Islet precursor cell (in vitro differentiated cells): ENCODE data around the gene PTPN4.
"Not testable (repeated sequence)": the region's sequence is repeated elsewhere in the genome, so short reads cannot be mapped to it uniquely, and the experiment has no call there.

ENCODE experiments used
- DNase-seq: peaks from one replicate; pipeline ENCODE4 v3.0.0-alpha.2; 2018

PTPN4 gene

DNA sequence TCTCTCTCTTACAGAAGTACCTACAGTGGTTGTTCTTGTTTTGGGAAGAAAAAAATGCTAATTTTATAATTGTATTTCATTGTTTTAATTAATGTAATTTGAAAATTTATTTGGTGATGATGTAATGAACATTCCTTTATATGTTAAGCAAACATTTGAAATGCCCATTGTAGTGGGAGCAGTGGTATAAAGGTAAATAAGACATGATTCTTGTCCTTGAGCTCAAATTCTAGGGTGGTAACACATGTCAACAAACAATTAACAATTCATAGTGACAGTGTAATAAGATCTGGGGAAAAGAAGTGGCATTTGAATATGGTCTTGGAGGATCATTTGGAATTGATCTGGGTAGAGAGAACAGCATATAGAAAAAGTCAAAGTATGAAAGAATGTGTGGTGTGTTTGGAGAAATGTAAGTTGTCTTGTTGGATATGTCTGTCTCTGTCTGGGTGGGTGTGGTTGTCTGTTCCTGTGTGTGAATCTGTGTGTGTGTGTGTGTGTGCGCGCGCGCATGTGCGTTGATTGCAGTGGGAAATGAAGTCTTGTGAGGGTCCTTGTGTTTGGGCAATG is 5.8 kb downstream of the PTPN4 start:
- DNase-seq: no peak

DNA sequence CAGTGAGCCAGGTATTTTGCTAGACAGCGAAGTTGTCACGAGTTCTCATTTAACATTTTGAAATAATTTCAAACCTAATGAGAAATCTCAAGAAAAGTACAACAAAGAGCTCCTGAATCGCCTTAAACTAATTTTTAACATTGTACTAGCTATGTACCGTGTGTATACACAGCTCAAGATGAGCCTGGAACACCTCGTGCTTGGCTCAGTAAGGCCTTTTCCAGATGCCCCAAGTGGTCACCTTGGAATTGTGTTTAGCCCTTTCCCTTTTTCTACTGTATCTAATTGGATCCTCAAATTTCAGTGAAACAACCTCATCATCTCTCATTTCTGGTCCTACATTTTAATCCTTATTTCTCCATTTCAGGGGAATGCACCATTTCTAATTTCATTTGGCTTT is 7.2 kb downstream of the PTPN4 start:
- no peak for DNase-seq

DNA sequence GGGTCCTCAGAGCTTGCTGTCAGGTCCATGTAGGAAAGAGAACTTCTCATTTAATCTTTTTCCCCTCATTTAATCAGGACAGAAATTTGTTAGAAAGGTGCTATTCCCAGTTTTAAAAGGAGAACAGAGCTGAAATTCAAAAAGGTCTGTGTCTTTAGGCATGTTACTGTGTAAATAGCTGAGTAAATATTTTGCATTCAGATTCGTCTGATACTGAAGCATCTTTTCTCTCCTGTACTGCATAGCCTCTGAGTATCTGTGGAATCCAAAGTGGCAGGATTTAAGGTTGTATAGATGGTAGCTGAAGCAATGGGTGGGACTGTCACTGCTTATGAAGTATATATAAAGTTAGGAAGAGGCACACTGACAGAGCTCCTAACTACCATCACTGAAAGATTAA is 9.0 kb downstream of the PTPN4 start:
- no peak for DNase-seq

DNA sequence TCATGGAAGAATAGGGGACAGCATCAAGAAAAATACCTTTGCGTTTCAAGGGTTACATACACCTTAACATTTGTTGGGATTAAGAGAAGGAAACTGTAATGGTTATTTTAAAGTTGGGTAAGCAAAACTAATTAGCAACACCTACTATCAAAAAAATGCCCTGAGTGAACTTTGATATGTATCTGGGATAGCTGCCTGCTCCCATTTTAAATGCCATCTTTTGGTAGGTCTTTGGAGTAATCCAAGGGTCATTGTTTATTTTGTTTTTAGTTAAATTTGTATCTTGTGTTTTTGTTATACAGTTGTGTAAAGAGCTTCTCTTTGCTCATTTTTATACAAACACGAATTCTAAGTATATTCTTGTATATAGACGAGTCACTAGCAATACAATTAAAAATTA is 9.9 kb downstream of the PTPN4 start:
- no peak for DNase-seq

GRCh38 chr2:119771331-119771730 is 11.6 kb downstream of the PTPN4 start:
- DNase-seq: no peak

GRCh38 chr2:119772128-119772527 is 12.4 kb downstream of the PTPN4 start:
- DNase-seq: no peak

- no peak for DNase-seq
These were observed 13.0 kb downstream of the PTPN4 start for GRCh38 chr2:119772767-119773166.

- no peak for DNase-seq
These were observed 14.3 kb downstream of the PTPN4 start for GRCh38 chr2:119774026-119774425.

DNA sequence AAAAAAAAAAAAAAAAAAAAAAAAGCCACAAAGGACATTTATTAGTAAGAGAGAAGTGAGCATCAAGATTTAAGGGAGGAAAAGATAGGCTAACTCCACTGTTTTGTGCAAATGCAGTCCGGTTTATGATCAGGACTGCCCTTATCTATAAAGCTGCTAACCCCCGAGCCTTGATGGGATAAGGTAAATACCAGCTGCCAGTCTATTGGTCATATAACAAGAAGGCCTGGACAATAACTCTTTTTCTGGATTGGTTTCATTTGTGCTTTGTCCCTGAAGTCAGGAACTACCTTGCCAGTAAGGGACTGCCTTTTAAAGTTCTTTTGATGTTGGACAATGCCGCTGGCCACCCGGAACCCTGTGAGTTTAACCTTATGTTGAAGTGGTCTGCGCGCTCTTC is 15.4 kb downstream of the PTPN4 start:
- DNase-seq: no peak

DNA sequence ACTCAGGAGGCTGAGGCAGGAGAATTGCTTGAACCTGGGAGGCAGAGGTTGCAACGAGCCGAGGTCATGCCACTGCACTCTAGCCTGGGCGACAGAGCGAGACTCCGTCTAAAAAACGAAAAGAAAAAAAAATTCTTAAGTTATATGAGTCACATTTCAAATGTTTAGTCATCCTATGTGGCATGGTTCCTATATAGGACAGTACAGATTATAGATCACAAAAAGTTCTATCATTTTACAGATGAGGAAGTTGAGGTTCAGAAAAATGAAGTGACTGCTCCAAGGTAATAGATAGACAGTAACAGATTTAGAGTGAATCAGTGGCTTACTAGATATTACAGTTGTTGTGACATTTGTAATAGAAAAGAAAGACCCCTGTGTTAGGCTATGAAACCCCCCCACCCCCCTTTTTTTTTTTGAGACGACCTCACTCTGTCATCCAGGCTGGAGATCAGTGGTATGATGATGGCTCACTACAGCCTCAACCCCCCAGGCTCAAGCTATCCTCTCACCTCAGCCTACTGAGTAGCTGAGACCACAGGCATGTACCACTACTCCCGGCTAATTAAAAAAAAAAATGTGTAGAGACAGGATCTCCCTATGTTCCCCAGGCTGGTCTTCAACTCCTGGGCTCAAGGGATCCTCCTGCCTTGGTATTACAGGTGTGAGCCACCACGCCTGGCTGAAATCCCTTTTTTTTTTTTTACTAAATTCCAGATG is 22.7 kb downstream of the PTPN4 start:
- DNase-seq: peak; percentile 67

DNA sequence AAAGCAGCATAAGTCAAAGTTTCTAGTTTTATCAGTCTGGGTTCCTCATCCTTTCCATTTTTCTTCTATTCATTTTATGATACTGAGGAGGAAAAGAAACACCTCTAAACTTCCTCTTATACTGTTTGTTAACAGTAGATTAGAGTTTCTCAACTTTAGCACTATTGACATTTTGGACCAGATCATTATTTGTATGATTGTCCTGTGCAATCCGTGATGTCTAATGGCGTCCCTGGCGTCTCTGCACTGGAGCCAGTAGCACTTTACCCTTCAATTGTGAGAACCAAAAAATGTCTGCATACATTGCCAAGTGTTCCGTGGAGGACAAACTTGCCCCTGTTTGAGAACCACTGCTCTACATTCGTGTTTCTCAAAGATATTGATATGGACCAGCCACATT is 25.2 kb downstream of the PTPN4 start:
- no peak for DNase-seq

GRCh38 chr2:119786295-119786694 is 26.6 kb downstream of the PTPN4 start:
- DNase-seq: no peak

- DNase-seq: no peak
These were observed 29.0 kb downstream of the PTPN4 start for GRCh38 chr2:119788752-119789151.

- DNase-seq: no peak
These were observed 30.7 kb downstream of the PTPN4 start for GRCh38 chr2:119790466-119790865.

- DNase-seq: no peak
These were observed 33.2 kb downstream of the PTPN4 start for GRCh38 chr2:119792907-119793312.

DNA sequence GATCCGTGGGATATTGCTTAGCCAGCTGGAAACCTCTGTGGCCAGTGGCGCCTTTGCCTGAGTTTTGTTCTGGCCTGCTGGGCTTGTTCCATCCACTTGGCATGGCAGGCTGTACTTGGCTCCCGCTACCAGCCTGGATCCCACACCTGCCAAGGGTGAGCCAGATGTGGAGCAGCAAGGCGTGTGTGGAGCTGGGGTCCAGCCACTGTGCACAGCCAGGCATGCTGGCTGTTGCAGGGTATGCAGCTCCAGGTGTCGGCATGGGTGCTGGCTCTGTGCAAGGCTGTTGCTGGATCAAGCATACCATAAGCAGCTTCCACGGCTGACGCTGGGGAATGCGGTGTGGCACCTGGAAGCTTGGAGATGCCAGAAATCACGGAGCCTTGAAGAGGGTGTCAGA is 34.5 kb downstream of the PTPN4 start:
- DNase-seq: no peak

- DNase-seq: no peak
These were observed 35.9 kb downstream of the PTPN4 start for GRCh38 chr2:119795309-119796303.

DNA sequence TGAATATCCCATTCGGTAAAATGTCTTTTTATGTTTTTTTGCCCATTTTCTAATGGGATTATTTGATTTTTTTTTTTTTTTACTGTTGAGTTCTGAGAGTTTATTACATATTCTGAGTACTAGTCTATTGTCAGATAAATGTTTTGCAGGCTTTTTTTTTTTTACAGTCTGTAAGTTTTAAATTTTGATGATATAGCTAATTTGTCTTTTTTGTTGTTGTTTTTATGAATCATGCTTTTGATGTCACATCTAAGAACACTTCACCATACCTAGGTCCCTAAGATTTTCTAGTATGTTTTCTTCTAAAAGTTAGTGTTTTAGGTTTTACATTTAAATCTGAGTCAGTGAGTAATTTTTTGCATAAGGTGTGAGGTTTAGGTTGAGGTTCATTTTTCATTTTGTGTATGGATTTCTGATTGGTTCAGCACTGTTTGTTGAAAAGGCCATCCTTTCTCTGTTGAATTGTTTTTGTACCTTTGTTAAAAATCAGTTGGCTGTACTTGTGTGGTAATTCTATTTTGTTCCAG is 40.7 kb downstream of the PTPN4 start:
- DNase-seq: no peak

- DNase-seq: no peak
These were observed 41.3 kb downstream of the PTPN4 start for GRCh38 chr2:119801040-119801439.

GRCh38 chr2:119801989-119802388 is 42.3 kb downstream of the PTPN4 start:
- not testable (repeated sequence) for DNase-seq

DNA sequence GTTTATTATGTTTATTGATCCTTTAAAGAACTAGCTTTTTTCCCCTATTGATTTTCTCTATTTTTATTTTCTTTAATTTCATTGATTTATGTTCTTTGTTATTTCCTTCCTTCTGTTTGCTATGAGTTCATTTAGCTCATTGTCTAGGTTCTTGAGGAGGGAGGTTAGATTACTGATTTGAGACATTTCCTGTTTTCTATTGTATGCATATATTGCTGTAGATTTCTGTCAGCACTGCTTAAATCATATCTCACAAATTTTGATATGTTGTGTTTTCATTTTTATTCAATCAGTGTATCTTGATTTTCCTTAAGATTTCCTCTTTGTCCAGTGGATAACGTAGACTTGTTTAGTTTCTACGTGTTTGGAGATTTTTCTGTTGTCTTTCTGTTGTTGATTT is 43.4 kb downstream of the PTPN4 start:
- no peak for DNase-seq

- not testable (repeated sequence) for DNase-seq
These were observed 44.7 kb downstream of the PTPN4 start for GRCh38 chr2:119804409-119804808.

DNA sequence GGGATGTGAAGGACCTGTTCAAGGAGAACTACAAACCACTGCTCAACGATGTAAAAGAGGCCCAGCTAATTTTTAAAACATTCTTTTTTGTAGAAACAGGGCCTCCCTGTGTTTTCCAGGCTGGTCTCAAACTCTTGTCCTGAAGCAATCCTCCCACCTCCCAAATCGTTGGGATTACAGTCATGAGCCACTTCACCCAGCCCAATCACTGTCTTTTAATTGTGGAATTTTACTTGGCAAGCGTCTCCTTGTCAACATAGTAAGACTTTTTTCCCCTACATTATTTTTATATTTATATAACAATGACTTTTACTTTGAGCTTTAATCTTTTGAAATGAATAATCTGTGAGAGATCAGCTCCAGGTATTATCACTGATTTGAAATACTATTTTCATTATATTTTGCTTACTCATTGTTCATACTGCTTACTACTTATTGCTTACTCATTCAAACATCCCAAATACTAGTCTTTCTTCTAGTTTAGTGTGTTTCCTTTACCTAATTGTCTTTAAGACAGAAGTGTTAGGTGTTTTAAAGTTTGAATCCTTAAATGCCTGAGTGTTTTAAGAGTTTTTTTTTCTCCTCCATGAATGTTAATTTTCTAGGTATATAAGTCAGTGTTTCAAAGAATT is 48.9 kb downstream of the PTPN4 start:
- DNase-seq: no peak
